NCI-H146 (cell line): Measurements from ENCODE around the gene GPR142.

Source experiments
- DNase-seq: peaks from one replicate; lab custom pipeline; 2025; lab: John Stamatoyannopoulos, UW

GPR142 gene

GRCh38 chr17:74345433-74346241 lies 21.7 kb upstream of the GPR142 start:
- no peak for DNase-seq

- DNase-seq: no peak
These were observed 19.7 kb upstream of the GPR142 start for GRCh38 chr17:74347646-74348045.

GRCh38 chr17:74349120-74349519 lies 18.2 kb upstream of the GPR142 start:
- DNase-seq: no peak

- no peak for DNase-seq
These were observed 16.8 kb upstream of the GPR142 start for GRCh38 chr17:74350486-74350885.

GRCh38 chr17:74351552-74352210 lies 15.6 kb upstream of the GPR142 start:
- no peak for DNase-seq

GRCh38 chr17:74353446-74354060 lies 13.8 kb upstream of the GPR142 start:
- no peak for DNase-seq

GRCh38 chr17:74354123-74354522 lies 13.2 kb upstream of the GPR142 start:
- peak; percentile 17 for DNase-seq

- no peak for DNase-seq
These were observed 12.7 kb upstream of the GPR142 start for GRCh38 chr17:74354561-74354960.

- no peak for DNase-seq
These were observed 12.2 kb upstream of the GPR142 start for GRCh38 chr17:74355065-74355464.

GRCh38 chr17:74356646-74357465 lies 10.4 kb upstream of the GPR142 start:
- no peak for DNase-seq

- DNase-seq: no peak
These were observed 9.9 kb upstream of the GPR142 start for GRCh38 chr17:74357466-74357809.

GRCh38 chr17:74358697-74359096 lies 8.6 kb upstream of the GPR142 start:
- DNase-seq: no peak

GRCh38 chr17:74359916-74360315 lies 7.4 kb upstream of the GPR142 start:
- DNase-seq: no peak

GRCh38 chr17:74360899-74361229 lies 6.4 kb upstream of the GPR142 start:
- DNase-seq: no peak

GRCh38 chr17:74361230-74362068 lies 5.9 kb upstream of the GPR142 start, which contains the start of gene BTBD17:
TSS of gene BTBD17 (minus strand) at chr17:74361868. CDS start at chr17:74361819, 49 bp downstream.
- peak; percentile 33 for DNase-seq

- DNase-seq: no peak
These were observed 5.3 kb upstream of the GPR142 start for GRCh38 chr17:74362069-74362405.

- DNase-seq: no peak
These were observed 4.4 kb upstream of the GPR142 start for GRCh38 chr17:74362810-74363498.

- peak; percentile 30 for DNase-seq
These were observed 1.2 kb downstream of the GPR142 start for GRCh38 chr17:74368341-74369081.

GRCh38 chr17:74369221-74369620 lies 1.9 kb downstream of the GPR142 start:
- no peak for DNase-seq
